Renal pelvis (tissue), 4 donors: ENCODE data around the gene ABCB6. TPM values are rescaled to one million over a fixed set of nuclear protein-coding genes. Genes with fewer than 3 reads are reported as not detected.

ENCODE experiments used
- DNase-seq: peaks from one replicate; pipeline ENCODE4 v3.0.0-alpha.2; 2013
- polyA plus RNA-seq, 3 donors: library from polyadenylated mRNA; unstranded; fragments of 120-200 nt; gene quantifications; one replicate each; pipeline ENCODE4 v1.2.1, GENCODE V29; 2013; ENCODE audit not compliant: insufficient read length in 3 of 3

Gene ABCB6
- polyA plus RNA-seq, 3 donors = 37.9 to 47.3 (median 44.8) TPM

- DNase-seq = no peak
Observed at GRCh38 chr2:219172231-219173154, 46.3 kb downstream of the ABCB6 start.

DNA sequence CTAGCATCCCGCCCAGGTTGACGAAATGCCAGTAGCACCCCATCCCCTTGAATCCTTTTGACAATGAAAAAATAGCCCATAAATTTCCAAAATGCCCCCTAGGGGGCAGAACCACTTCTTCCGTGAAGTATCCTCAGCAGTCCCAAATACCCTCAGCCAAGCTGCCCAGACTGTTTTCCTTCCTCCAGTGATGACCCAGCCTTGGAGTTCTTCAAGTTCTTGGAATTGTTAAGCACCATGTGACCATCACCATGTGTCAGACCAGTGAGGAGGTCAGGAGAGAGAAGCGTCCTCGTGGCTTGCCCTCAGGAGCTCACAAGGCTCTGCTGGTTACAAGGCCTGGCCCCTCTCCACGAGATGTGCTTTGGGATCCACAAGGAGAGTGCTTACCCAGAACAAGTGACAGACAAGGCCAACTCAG, 47.5 kb downstream of the ABCB6 start:
- peak; percentile 40 for DNase-seq

DNA sequence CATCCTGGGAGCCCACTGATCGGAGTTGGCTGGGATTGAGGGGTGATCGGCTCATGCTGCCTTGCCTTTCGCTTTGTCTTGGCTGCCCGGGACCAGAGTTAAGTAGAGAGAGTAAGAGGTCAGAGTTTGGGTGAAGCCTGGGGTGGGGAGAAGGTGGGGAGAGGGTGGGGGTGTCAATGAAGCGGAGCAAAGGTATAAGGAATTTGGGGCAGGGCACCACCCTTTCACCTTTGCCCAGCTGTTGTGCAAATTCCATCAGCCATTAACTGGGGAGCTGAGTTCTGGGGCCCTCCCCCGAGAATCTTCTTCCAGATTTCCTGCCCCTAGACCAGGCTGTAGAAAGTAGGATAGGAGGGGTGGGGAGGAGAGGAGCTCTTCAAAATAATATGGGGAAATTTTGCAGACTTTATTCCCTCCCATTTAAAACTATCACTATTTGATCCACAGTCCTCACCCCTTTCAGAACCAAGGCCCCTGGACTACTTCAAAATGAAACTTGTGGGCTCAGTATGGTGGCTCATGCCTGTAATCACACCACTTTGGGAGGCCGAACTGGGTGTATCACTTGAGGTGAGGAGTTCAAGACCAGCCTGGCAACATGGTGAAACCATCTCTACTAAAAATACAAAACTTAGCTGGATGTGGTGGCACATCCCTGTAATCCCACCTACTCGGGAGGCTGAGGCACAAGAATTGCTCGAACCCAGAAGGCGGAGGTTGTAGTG, 48.7 kb downstream of the ABCB6 start, which contains the start of gene SLC23A3:
Gene SLC23A3, minus strand, starts transcription at position 100 of the 725 bp plus-strand sequence. Its CDS starts 45 bp downstream, at position 55.
- DNase-seq = no peak

GRCh38 chr2:219168932-219169331, 49.8 kb downstream of the ABCB6 start:
- DNase-seq = no peak

GRCh38 chr2:219168526-219168925, 50.2 kb downstream of the ABCB6 start:
- no peak for DNase-seq

DNA sequence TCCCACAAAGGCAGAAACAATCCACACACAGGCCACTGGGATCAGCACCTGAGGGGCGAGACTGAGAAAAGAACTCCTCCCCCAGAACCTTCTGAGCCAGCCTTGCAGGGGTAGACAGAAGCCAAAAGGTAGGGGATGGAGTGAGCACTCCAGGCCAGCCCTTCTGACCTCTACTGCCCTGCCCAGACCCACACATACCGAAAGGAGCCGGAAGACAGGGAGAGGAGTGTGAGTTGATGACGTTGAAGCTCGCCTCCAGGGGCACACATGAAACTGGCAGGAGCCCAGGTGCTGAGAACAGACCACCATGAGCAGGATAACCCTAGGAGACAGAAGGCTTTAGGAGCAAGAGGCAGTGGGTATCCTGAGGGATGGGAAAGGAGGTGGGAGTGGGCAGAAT, 50.8 kb downstream of the ABCB6 start:
- DNase-seq = no peak

GRCh38 chr2:219165058-219165911, 53.5 kb downstream of the ABCB6 start:
- no peak for DNase-seq

DNA sequence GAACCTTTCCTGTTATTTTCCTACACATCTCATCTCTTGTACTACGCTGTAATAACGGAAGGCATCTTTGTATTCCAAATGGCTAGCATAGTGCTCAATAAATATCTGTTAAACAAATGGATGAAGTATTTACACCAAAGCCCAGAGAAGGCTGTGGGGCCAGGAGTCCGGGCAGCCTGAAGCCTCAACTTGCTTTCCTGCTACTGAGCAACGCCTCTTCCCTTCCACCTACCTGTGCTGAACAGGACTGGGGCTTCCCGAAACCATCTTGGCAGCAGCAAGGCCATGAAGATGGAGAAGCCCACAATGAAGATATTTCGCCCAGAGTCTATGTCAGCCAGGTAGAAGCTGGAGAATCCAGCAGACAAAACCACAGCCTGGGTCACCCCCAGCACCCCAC, 55.6 kb downstream of the ABCB6 start:
- no peak for DNase-seq

DNA sequence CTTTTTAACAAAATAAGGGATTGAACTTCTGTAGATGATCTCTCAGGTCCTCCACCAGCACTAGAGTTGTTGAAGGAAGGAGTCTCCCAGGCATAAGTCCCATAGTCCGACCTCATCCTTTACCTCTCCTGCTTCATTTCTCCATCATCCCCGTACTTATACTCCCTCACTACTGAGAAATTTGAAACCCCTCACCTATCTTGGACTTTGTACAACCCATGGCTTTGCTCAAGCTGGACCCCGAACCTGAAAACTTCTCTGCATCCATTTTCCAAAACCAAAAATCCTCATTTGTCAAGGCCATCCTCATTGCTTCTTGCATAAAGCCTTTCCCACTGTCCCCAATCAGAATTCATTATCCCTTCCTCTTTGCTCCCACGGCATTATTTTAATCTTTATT, 57.7 kb downstream of the ABCB6 start:
- no peak for DNase-seq

DNA sequence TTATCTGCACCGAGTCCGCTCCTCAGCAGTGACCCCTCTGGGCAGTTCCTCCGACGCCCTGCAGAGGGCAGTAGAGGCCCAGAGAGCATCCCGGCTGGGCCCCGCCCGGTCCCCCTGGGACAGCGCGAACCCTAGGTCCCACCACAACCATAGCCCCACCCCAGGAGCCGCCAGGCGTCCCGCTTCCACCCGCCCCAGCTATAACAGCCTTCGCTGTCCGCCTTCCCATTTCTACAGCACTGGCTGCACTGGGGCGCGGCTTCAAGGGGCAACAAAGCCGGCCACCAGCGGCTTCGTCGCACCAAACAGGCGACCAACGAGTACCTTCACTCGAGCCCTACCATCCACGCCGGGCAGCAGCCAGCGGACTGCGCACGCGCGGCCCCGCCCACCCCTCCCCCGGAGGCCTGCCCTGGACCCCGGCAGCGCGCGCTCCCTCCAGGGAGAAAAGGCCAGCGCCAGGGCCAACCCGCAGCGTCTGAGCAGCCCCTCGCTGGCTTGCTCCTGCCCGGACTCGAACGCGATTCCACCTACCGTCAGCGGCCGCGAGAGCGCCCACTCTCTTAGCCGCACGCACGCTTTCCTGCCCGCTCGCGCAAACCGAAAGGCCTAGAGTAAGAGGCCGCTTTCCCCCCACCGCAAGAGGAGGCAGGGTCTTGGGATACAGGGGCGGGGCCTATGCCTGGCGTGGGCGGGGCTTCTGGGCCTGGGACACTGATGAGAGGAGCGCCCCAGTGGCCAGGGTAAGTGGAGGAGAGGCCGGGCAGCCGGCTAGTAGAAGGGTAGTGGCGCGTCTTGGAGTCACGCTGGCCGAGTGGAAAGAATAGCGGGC, 58.4 kb downstream of the ABCB6 start, which contains the start of gene NHEJ1:
Gene NHEJ1, minus strand, starts transcription at position 630 of the 832 bp plus-strand sequence. CDS start 2,453 bp downstream, outside the sequence.
- peak; percentile 91 for DNase-seq

Other genes starting within 250 kb of the ABCB6 start
- under 1 TPM in 1 of 3 donors, not detected in 2; 0.17 TPM for gene FEV, start 233.8 kb downstream of the ABCB6 start, polyA plus RNA-seq
- gene CRYBA2, start 225.5 kb downstream of the ABCB6 start, polyA plus RNA-seq = not detected
- gene CFAP65, start 177.4 kb downstream of the ABCB6 start, polyA plus RNA-seq = 1 to 10 TPM in 1 of 3 donors, under 1 TPM in 2; 0.07 to 1.1 (median 0.56) TPM
- 1 to 10 TPM; 2.0 to 3.2 (median 2.0) TPM for gene IHH, start 158.0 kb downstream of the ABCB6 start, polyA plus RNA-seq
- 10 to 100 TPM; 17.6 to 21.4 (median 19.6) TPM for gene NHEJ1, start 58.1 kb downstream of the ABCB6 start, polyA plus RNA-seq
- 10 to 100 TPM; 23.5 to 29.0 (median 25.1) TPM for gene SLC23A3, start 48.9 kb downstream of the ABCB6 start, polyA plus RNA-seq
- 10 to 100 TPM; 71.7 to 79.7 (median 78.6) TPM for gene CNPPD1, start 42.0 kb downstream of the ABCB6 start, polyA plus RNA-seq
- 100 to 1,000 TPM; 113 to 119 (median 113) TPM for gene RETREG2, start 40.7 kb downstream of the ABCB6 start, polyA plus RNA-seq
- gene ZFAND2B, start 12.2 kb downstream of the ABCB6 start, polyA plus RNA-seq = 10 to 100 TPM; 40.9 to 51.8 (median 49.4) TPM
- 10 to 100 TPM; 45.2 to 48.4 (median 46.3) TPM for gene ATG9A, start 10.7 kb upstream of the ABCB6 start, polyA plus RNA-seq
- gene ANKZF1, start 10.8 kb upstream of the ABCB6 start, polyA plus RNA-seq = 10 to 100 TPM; 51.3 to 84.1 (median 72.8) TPM
- gene GLB1L, start 26.5 kb upstream of the ABCB6 start, polyA plus RNA-seq = 10 to 100 TPM; 17.4 to 28.5 (median 27.1) TPM
- 10 to 100 TPM; 38.9 to 40.4 (median 39.9) TPM for gene STK16, start 26.5 kb upstream of the ABCB6 start, polyA plus RNA-seq
- gene TUBA4B, start 34.3 kb upstream of the ABCB6 start, polyA plus RNA-seq = 1 to 10 TPM in 1 of 3 donors, under 1 TPM in 2; 0.89 to 1.1 (median 0.91) TPM
- 10 to 100 TPM; 32.9 to 40.0 (median 33.1) TPM for gene TUBA4A, start 35.0 kb upstream of the ABCB6 start, polyA plus RNA-seq
- 10 to 100 TPM; 75.7 to 85.1 (median 79.1) TPM for gene DNAJB2, start 60.4 kb upstream of the ABCB6 start, polyA plus RNA-seq
- gene PTPRN, start 90.4 kb upstream of the ABCB6 start, polyA plus RNA-seq = under 1 TPM; 0.16 to 0.27 (median 0.17) TPM
- not detected for gene RESP18, start 113.8 kb upstream of the ABCB6 start, polyA plus RNA-seq
- 10 to 100 TPM; 64.4 to 91.2 (median 66.4) TPM for gene DNPEP, start 169.0 kb upstream of the ABCB6 start, polyA plus RNA-seq
- 1 to 10 TPM; 5.5 to 8.2 (median 6.0) TPM for gene DES, start 199.4 kb upstream of the ABCB6 start, polyA plus RNA-seq
- 10 to 100 TPM; 13.1 to 16.9 (median 13.5) TPM for gene SPEG, start 215.9 kb upstream of the ABCB6 start, polyA plus RNA-seq